ENCODE data around the gene SATB1.

DNA sequence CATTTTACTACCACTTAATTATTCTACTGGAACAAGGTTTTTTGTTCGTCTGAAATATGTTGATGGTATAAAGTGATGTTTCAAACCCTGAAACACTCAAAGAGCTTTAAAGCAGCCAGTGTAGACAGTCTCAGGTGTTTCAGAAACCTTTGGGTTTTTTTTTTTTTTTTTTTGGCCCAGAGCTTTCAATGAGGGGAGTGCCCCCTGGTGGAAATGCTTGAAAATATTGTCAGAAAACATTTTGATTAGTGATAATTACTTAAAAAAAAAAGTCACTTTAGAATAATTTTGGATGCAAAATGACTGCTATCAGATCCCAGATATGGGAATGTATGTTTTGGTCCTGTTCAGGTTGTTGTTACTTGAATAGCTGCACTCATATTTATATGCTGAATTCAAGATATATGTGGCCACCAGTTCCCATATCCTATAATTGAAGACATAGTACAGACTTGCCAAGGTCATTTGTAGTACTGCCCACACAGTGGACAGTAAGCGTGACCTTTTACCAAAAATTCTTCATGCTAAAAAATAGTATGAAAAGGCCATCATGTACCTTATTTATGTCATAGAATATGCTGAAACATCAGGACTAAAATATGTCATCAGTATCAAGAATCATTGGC, 35.9 kb downstream of the SATB1 start:
- TF ChIP-seq ZNF239 (tag by site-specific recombination; IDR thresholded peaks at IDR 0.05) = no peak
- TF ChIP-seq, protein P1, sequence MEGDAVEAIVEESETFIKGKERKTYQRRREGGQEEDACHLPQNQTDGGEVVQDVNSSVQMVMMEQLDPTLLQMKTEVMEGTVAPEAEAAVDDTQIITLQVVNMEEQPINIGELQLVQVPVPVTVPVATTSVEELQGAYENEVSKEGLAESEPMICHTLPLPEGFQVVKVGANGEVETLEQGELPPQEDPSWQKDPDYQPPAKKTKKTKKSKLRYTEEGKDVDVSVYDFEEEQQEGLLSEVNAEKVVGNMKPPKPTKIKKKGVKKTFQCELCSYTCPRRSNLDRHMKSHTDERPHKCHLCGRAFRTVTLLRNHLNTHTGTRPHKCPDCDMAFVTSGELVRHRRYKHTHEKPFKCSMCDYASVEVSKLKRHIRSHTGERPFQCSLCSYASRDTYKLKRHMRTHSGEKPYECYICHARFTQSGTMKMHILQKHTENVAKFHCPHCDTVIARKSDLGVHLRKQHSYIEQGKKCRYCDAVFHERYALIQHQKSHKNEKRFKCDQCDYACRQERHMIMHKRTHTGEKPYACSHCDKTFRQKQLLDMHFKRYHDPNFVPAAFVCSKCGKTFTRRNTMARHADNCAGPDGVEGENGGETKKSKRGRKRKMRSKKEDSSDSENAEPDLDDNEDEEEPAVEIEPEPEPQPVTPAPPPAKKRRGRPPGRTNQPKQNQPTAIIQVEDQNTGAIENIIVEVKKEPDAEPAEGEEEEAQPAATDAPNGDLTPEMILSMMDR (tag by site-specific recombination; IDR thresholded peaks at IDR 0.05) = no peak
- TF ChIP-seq ZNF530 (tag by site-specific recombination; IDR thresholded peaks at IDR 0.05; ENCODE audit: low read depth) = no peak
- no peak for TF ChIP-seq ZNF10 (tag by site-specific recombination; IDR thresholded peaks at IDR 0.05)
- TF ChIP-seq GLIS1 (tag by site-specific recombination; IDR thresholded peaks at IDR 0.05) = no peak
- no peak for TF ChIP-seq ZNF549 (tag by site-specific recombination; IDR thresholded peaks at IDR 0.05)
- TF ChIP-seq RBAK (tag by site-specific recombination; IDR thresholded peaks at IDR 0.05) = no peak
- TF ChIP-seq ZNF514 (tag by site-specific recombination; IDR thresholded peaks at IDR 0.05) = no peak
- TF ChIP-seq, protein P2, sequence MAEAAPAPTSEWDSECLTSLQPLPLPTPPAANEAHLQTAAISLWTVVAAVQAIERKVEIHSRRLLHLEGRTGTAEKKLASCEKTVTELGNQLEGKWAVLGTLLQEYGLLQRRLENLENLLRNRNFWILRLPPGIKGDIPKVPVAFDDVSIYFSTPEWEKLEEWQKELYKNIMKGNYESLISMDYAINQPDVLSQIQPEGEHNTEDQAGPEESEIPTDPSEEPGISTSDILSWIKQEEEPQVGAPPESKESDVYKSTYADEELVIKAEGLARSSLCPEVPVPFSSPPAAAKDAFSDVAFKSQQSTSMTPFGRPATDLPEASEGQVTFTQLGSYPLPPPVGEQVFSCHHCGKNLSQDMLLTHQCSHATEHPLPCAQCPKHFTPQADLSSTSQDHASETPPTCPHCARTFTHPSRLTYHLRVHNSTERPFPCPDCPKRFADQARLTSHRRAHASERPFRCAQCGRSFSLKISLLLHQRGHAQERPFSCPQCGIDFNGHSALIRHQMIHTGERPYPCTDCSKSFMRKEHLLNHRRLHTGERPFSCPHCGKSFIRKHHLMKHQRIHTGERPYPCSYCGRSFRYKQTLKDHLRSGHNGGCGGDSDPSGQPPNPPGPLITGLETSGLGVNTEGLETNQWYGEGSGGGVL (tag by site-specific recombination; IDR thresholded peaks at IDR 0.05) = no peak
- TF ChIP-seq EGR2 (tag by site-specific recombination; IDR thresholded peaks at IDR 0.05; ENCODE audit: low read depth) = no peak
- TF ChIP-seq, protein P3, sequence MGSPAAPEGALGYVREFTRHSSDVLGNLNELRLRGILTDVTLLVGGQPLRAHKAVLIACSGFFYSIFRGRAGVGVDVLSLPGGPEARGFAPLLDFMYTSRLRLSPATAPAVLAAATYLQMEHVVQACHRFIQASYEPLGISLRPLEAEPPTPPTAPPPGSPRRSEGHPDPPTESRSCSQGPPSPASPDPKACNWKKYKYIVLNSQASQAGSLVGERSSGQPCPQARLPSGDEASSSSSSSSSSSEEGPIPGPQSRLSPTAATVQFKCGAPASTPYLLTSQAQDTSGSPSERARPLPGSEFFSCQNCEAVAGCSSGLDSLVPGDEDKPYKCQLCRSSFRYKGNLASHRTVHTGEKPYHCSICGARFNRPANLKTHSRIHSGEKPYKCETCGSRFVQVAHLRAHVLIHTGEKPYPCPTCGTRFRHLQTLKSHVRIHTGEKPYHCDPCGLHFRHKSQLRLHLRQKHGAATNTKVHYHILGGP (tag by site-specific recombination; IDR thresholded peaks at IDR 0.05) = no peak
